Naive B cell (primary cell): Measurements from ENCODE around the gene ERVK3-1. TPM values are rescaled to one million over a fixed set of nuclear protein-coding genes. Genes with fewer than 3 reads are reported as not detected.
"Not testable (repeated sequence)": the region's sequence is repeated elsewhere in the genome, so short reads cannot be mapped to it uniquely, and the experiment has no call there.

Source experiments
- ATAC-seq, 2 donors: fragments of 150-1000 bp; cut with Tn5 transposase; 2 replicates each; pipeline ENCODE4 v1.10.0; 2021; ENCODE audit warnings: low read depth in 2 of 2, mild to moderate bottlenecking in 2 of 2, moderate library complexity in 2 of 2
- DNase-seq: peaks from one replicate; pipeline ENCODE4 v3.0.0; 2022
- H3K27ac Mint-ChIP-seq, 6 donors: one replicate each; pipeline ENCODE4 v1.8.0; 2020 to 2022; ENCODE audit warnings: mild to moderate bottlenecking in 6 of 6, mixed read lengths in 6 of 6, moderate library complexity in 5 of 6, inconsistent platforms in 2 of 6
- H3K27me3 Mint-ChIP-seq, 3 donors: one replicate each; pipeline ENCODE4 v1.8.0; 2021 to 2022; ENCODE audit warnings: mixed read lengths in 3 of 3, mild to moderate bottlenecking in 1 of 3
- H3K36me3 Mint-ChIP-seq, 2 donors: one replicate each; pipeline ENCODE4 v1.8.0; 2020 to 2022; ENCODE audit warnings: mixed read lengths in 2 of 2, inconsistent platforms in 1 of 2, mild to moderate bottlenecking in 1 of 2
- H3K4me1 Mint-ChIP-seq, 3 donors: one replicate each; pipeline ENCODE4 v1.8.0; 2020 to 2022; ENCODE audit warnings: mixed read lengths in 3 of 3, inconsistent platforms in 1 of 3, mild to moderate bottlenecking in 1 of 3, moderate library complexity in 1 of 3
- H3K4me3 Mint-ChIP-seq, 8 donors: one replicate each; pipeline ENCODE4 v1.8.0; 2020 to 2022; ENCODE audit warnings: mild to moderate bottlenecking in 8 of 8, mixed read lengths in 8 of 8, moderate library complexity in 8 of 8, inconsistent platforms in 2 of 8
- H3K9me3 Mint-ChIP-seq, 7 donors: one replicate each; pipeline ENCODE4 v1.8.0; 2020 to 2022; ENCODE audit warnings: mixed read lengths in 7 of 7, mild to moderate bottlenecking in 5 of 7, inconsistent platforms in 2 of 7, moderate library complexity in 1 of 7
- polyA plus RNA-seq, 6 donors: library from polyadenylated mRNA; unstranded; fragments of 300-500 nt; fragmentation: Illumina TruSeq; gene quantifications; one replicate each; pipeline ENCODE4 v1.2.3, GENCODE V29; 2021; ENCODE audit warnings: low read depth in 6 of 6

ERVK3-1 gene
- polyA plus RNA-seq, 6 donors from 2014 or later = 47.2 to 88.7 (median 74.6) TPM

GRCh38 chr19:58336820-58337219 is 31.6 kb downstream of the ERVK3-1 start:
- H3K36me3 Mint-ChIP-seq = peaks cover 15 to 37% of the 10 kb centered on the region in 2 donors

GRCh38 chr19:58338336-58338735 is 33.2 kb downstream of the ERVK3-1 start:
- no peaks in the 10 kb centered on the region for H3K9me3 Mint-ChIP-seq

More at GRCh38 chr19:58336820-58337219, 31.6 kb downstream of the ERVK3-1 start:
- DNase-seq = no peak
- Mint-ChIP-seq H3K27me3 (no peaks in the 10 kb centered on the region), H3K4me3 (no peak overlapping the region), H3K4me1 (peaks cover 3 to 10% (median 5%) of the 10 kb centered on the region in 3 donors), H3K9me3 (no peaks in the 10 kb centered on the region), H3K27ac (peak overlapping the region in 1 of 6 donors; percentile 59)
- ATAC-seq = no peak

GRCh38 chr19:58338825-58339558 is 33.8 kb downstream of the ERVK3-1 start:
- no peak for ATAC-seq
- Mint-ChIP-seq H3K36me3 (peaks cover 15 to 37% of the 10 kb centered on the region in 2 donors), H3K27ac (no peak overlapping the region)

More at GRCh38 chr19:58338336-58338735, 33.2 kb downstream of the ERVK3-1 start:
- Mint-ChIP-seq H3K4me1 (peaks cover 3 to 10% (median 5%) of the 10 kb centered on the region in 3 donors), H3K27me3 (no peaks in the 10 kb centered on the region), H3K27ac (no peak overlapping the region), H3K36me3 (peaks cover 15 to 37% of the 10 kb centered on the region in 2 donors), H3K4me3 (no peak overlapping the region)
- DNase-seq (no peak), ATAC-seq (no peak)

GRCh38 chr19:58345558-58345957 is 40.4 kb downstream of the ERVK3-1 start:
- Mint-ChIP-seq H3K4me3 (peak overlapping the region; percentile 57 to 98 (median 94)), H3K27me3 (no peaks in the 10 kb centered on the region), H3K9me3 (no peaks in the 10 kb centered on the region), H3K36me3 (peaks cover 0 to 8% of the 10 kb centered on the region in 2 donors), H3K27ac (peak overlapping the region in 4 of 6 donors; percentile 23 to 74 (median 30)), H3K4me1 (peaks cover 18 to 36% (median 21%) of the 10 kb centered on the region in 3 donors)
- DNase-seq = no peak
- ATAC-seq = no peak

More at GRCh38 chr19:58338825-58339558, 33.8 kb downstream of the ERVK3-1 start:
- DNase-seq = no peak
- Mint-ChIP-seq H3K4me3 (no peak overlapping the region), H3K9me3 (no peaks in the 10 kb centered on the region), H3K4me1 (peaks cover 3 to 10% (median 5%) of the 10 kb centered on the region in 3 donors), H3K27me3 (no peaks in the 10 kb centered on the region)

GRCh38 chr19:58346961-58347929 is 42.1 kb downstream of the ERVK3-1 start:
- H3K9me3 Mint-ChIP-seq = no peaks in the 10 kb centered on the region
- peak; percentile 89 for ATAC-seq
- H3K4me3 Mint-ChIP-seq = peak overlapping the region; percentile 91 to 98 (median 95)
- peaks cover 16 to 45% (median 29%) of the 10 kb centered on the region in 3 donors for H3K4me1 Mint-ChIP-seq
- DNase-seq = peak; percentile 74
- H3K27ac Mint-ChIP-seq = peak overlapping the region in 5 of 6 donors; percentile 74 to 95 (median 91)
- H3K27me3 Mint-ChIP-seq = no peaks in the 10 kb centered on the region
- H3K36me3 Mint-ChIP-seq = peaks cover 0 to 8% of the 10 kb centered on the region in 2 donors

GRCh38 chr19:58348080-58348479 is 42.9 kb downstream of the ERVK3-1 start:
- ATAC-seq = peak; percentile 2 to 4
- not testable (repeated sequence) for H3K36me3 Mint-ChIP-seq, H3K9me3 Mint-ChIP-seq, H3K27me3 Mint-ChIP-seq, DNase-seq
- Mint-ChIP-seq H3K4me3 (peak overlapping the region; percentile 91 to 98 (median 95)), H3K27ac (peak overlapping the region in 4 of 6 donors; percentile 74 to 95 (median 78)), H3K4me1 (peaks cover 20 to 47% (median 33%) of the 10 kb centered on the region in 3 donors)

- Mint-ChIP-seq H3K4me1 (peaks cover 20 to 47% (median 33%) of the 10 kb centered on the region in 3 donors), H3K27ac (peak overlapping the region in 4 of 6 donors; percentile 36 to 96 (median 86)), H3K9me3 (no peaks in the 10 kb centered on the region), H3K27me3 (no peaks in the 10 kb centered on the region), H3K4me3 (peak overlapping the region; percentile 58 to 95 (median 72)), H3K36me3 (peaks cover 0 to 8% of the 10 kb centered on the region in 2 donors)
- no peak for DNase-seq
- ATAC-seq = no peak
Measured at GRCh38 chr19:58349590-58349989, 44.4 kb downstream of the ERVK3-1 start.

- peaks cover 20 to 45% (median 33%) of the 10 kb centered on the region in 3 donors for H3K4me1 Mint-ChIP-seq
- H3K27me3 Mint-ChIP-seq = no peaks in the 10 kb centered on the region
- H3K9me3 Mint-ChIP-seq = no peaks in the 10 kb centered on the region
- peak overlapping the region in 4 of 6 donors; percentile 36 to 96 (median 72) for H3K27ac Mint-ChIP-seq
- ATAC-seq (no peak), DNase-seq (no peak)
- peak overlapping the region in 7 of 8 donors; percentile 15 to 95 (median 72) for H3K4me3 Mint-ChIP-seq
- H3K36me3 Mint-ChIP-seq = peaks cover 0 to 8% of the 10 kb centered on the region in 2 donors
Measured at GRCh38 chr19:58350001-58350861, 45.1 kb downstream of the ERVK3-1 start.

GRCh38 chr19:58350871-58351557 is 45.8 kb downstream of the ERVK3-1 start:
- Mint-ChIP-seq H3K27ac (peak overlapping the region in 2 of 6 donors; percentile 56 to 87), H3K4me3 (peak overlapping the region in 7 of 8 donors; percentile 27 to 77 (median 51)), H3K9me3 (no peaks in the 10 kb centered on the region), H3K4me1 (peaks cover 15 to 37% (median 28%) of the 10 kb centered on the region in 3 donors), H3K36me3 (peaks cover 0 to 8% of the 10 kb centered on the region in 2 donors), H3K27me3 (no peaks in the 10 kb centered on the region)
- ATAC-seq (no peak), DNase-seq (no peak)

- H3K9me3 Mint-ChIP-seq = no peaks in the 10 kb centered on the region
- H3K36me3 Mint-ChIP-seq = peaks cover 0 to 8% of the 10 kb centered on the region in 2 donors
- H3K4me1 Mint-ChIP-seq = peaks cover 15 to 32% (median 32%) of the 10 kb centered on the region in 3 donors
- ATAC-seq (no peak), DNase-seq (no peak)
- H3K27me3 Mint-ChIP-seq = no peaks in the 10 kb centered on the region
- H3K4me3 Mint-ChIP-seq = peak overlapping the region in 2 of 8 donors; percentile 27 to 70
- peak overlapping the region in 1 of 6 donors; percentile 87 for H3K27ac Mint-ChIP-seq
Measured at GRCh38 chr19:58351558-58351878, 46.3 kb downstream of the ERVK3-1 start.

- no peaks in the 10 kb centered on the region for H3K27me3 Mint-ChIP-seq
- H3K9me3 Mint-ChIP-seq = no peaks in the 10 kb centered on the region
- peaks cover 0 to 8% of the 10 kb centered on the region in 2 donors for H3K36me3 Mint-ChIP-seq
- H3K4me1 Mint-ChIP-seq = peaks cover 12 to 36% (median 28%) of the 10 kb centered on the region in 3 donors
- DNase-seq (no peak), ATAC-seq (no peak)
- H3K4me3 Mint-ChIP-seq = peak overlapping the region in 2 of 8 donors; percentile 62 to 71
- peak overlapping the region in 1 of 6 donors; percentile 44 for H3K27ac Mint-ChIP-seq
Measured at GRCh38 chr19:58351990-58352755, 47.0 kb downstream of the ERVK3-1 start.
